Stimulated activated naive B cell treated with anti-CD40 and anti-IgM and Interleukin-4, amounts not matched to agents 10 μg/mL and 1 μg/mL and 100 μg/mL, for 72 hours (primary cell): ENCODE results near the gene WEE1.
A peak's percentile ranks its signal among the peaks of the same experiment; 100 is the strongest.
"Not testable (repeated sequence)": the region's sequence is repeated elsewhere in the genome, so short reads cannot be mapped to it uniquely, and the experiment has no call there.

Source experiments
- ATAC-seq, 2 donors: fragments of 150-1000 bp; cut with Tn5 transposase; replicated peaks; 2 replicates each; pipeline ENCODE4 v1.10.0; 2021; ENCODE audit warnings: moderate library complexity in 1 of 2
- DNase-seq: peaks from one replicate; pipeline ENCODE4 v3.0.0; 2021
- H3K27ac Mint-ChIP-seq: one replicate; pipeline ENCODE4 v1.8.0; 2022; ENCODE audit warnings: mild to moderate bottlenecking, mixed read lengths
- H3K27me3 Mint-ChIP-seq, 2 donors: one replicate each; pipeline ENCODE4 v1.8.0; 2022; ENCODE audit warnings: mixed read lengths in 2 of 2
- H3K36me3 Mint-ChIP-seq, 2 donors: one replicate each; pipeline ENCODE4 v1.8.0; 2022; ENCODE audit warnings: mixed read lengths in 2 of 2, mild to moderate bottlenecking in 1 of 2
- H3K4me1 Mint-ChIP-seq, 2 donors: one replicate each; pipeline ENCODE4 v1.8.0; 2022; ENCODE audit warnings: mixed read lengths in 2 of 2, mild to moderate bottlenecking in 1 of 2
- H3K4me3 Mint-ChIP-seq, 2 donors: one replicate each; pipeline ENCODE4 v1.8.0; 2022; ENCODE audit warnings: mild to moderate bottlenecking in 2 of 2, mixed read lengths in 2 of 2, moderate library complexity in 1 of 2
- H3K9me3 Mint-ChIP-seq, 2 donors: one replicate each; pipeline ENCODE4 v1.8.0; 2022; ENCODE audit warnings: mixed read lengths in 2 of 2, mild to moderate bottlenecking in 1 of 2

The WEE1 gene

DNA sequence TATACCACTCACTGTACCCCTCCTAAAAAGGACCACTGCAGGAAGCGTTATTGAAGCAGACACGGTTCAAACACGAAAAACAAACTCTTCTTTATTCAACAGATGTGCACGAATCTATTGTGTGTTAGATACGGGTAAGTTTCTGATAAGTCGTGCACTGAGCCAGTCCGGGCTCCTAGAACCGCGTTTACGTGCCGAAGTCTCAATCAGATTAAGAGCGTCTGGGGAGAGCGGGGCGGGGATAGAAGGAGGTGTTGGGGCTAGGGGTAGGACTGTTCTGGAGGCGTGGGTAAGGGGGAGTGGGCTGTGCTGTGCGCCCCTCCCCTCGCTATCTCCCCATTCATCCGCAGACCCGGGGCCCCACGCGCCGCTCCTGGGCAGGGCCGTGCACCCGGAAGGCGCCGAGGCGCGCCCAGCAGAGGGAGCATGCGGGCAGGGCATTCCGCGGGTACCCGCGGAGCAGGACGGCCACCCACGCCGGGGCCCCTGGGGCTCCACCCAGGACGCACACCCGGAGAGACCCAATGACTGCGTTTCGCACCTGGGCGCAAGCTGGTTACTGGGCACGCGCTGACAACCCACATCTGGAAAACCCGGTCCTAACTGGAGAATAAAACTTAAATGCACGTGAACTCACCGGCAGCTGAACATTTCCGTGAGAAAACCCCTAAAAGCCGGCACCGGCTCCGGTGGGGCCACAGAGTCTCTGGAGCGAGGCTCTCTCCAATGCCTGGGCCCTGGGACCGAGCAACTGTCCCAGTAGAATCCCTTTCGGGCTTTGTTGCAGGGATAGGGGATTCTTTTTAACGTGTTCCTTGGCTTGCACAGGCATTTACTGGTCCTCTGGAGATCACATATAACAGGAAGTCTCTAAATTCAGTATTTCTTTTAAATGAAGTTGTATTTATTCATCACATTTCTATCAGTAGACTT, 40.6 kb downstream of the WEE1 start:
- peak; percentile 99 for DNase-seq
- H3K4me3 Mint-ChIP-seq = peak overlapping the region; percentile 84 to 86
- ATAC-seq = peak; percentile 66 to 74
- H3K27ac Mint-ChIP-seq = peak overlapping the region; percentile 99
- peaks cover 9 to 28% of the 10 kb centered on the region in 2 donors for H3K36me3 Mint-ChIP-seq
- no peaks in the 10 kb centered on the region for H3K27me3 Mint-ChIP-seq
- peaks cover 8 to 11% of the 10 kb centered on the region in 2 donors for H3K9me3 Mint-ChIP-seq
- peaks cover 54 to 85% of the 10 kb centered on the region in 2 donors for H3K4me1 Mint-ChIP-seq

DNA sequence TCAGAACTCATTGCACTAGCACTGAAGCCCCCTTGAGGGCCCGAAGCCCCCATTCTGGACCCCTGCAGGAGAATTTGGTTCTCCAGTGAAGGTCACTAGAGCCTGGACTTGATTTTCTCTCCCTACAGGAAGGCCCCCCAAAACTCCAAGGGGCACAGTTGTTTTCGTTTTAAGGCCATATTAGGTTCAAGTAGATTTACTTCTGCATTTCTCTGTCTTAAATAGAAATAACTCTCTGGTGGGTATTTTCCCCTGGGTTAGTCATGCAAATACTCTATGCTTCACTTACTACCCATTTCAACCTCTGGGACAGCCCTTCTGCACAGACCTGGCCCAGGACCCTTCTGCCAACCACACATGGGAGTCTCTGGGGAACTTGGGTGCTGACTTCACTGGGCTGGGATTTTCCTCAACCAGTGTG, 41.6 kb downstream of the WEE1 start:
- Mint-ChIP-seq H3K4me1 (peaks cover 60 to 85% of the 10 kb centered on the region in 2 donors), H3K27me3 (no peaks in the 10 kb centered on the region), H3K4me3 (peak overlapping the region; percentile 75 to 84), H3K36me3 (peaks cover 7 to 24% of the 10 kb centered on the region in 2 donors), H3K9me3 (peaks cover 4 to 9% of the 10 kb centered on the region in 2 donors), H3K27ac (peak overlapping the region; percentile 99)
- peak; percentile 85 for DNase-seq
- peak; percentile 52 to 57 for ATAC-seq

DNA sequence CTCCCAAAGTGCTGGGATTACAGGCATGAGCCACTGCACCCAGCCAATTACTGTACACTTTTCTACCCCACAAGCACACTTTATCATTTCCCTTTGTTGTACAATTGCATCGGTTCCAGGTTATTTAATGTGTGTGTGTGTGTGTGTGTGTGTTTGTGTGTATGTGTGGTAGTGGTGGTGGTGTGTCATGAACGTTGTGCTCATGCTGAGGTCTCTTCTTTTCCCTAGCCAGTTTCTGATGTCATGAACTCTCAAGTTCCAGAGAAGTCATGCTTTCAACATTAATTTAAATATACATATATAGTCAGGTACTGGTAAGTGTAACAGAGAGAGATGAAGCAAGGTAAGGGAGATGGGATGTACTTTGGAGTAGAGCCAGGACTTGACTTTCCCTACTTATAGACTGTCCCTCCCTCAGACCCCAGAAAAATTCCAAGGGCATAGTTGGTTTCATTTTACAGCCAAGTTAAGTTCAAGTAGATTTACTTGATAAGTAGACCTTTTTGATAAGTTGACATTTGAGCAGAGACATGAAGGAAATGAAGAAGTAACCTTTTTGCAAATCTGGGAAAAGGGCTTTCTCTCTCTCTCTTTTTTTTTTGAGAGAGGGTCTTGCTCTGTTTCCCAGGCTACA, 42.7 kb downstream of the WEE1 start:
- DNase-seq (peak; percentile 65), ATAC-seq (peak; percentile 16 to 19)
- Mint-ChIP-seq H3K36me3 (peaks cover 7 to 21% of the 10 kb centered on the region in 2 donors), H3K4me1 (peaks cover 58 to 80% of the 10 kb centered on the region in 2 donors), H3K9me3 (peaks cover 4 to 9% of the 10 kb centered on the region in 2 donors), H3K4me3 (peak overlapping the region; percentile 42 to 53), H3K27me3 (no peaks in the 10 kb centered on the region), H3K27ac (peak overlapping the region; percentile 99)

DNA sequence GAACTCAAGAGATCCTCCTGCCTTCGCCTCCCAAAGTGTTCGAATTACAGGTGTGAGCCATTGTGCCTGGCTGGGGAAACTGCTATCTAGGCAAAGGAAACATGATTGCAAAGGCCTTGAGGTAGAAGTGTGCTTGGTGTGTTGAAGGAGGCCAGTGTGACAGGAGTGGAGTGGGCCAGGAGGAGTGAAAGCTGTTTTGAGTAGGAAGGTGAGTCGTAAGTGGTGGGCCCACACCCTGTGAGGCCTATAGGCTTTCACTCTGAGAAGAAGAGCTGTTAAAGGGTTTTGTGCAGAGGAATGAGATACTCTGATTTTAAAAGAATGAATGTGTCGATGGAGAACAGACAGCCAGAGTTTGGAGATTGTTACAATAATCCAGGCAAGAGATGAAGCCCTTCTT, 43.4 kb downstream of the WEE1 start:
- ATAC-seq (no peak), DNase-seq (no peak)
- peaks cover 57 to 76% of the 10 kb centered on the region in 2 donors for H3K4me1 Mint-ChIP-seq

DNA sequence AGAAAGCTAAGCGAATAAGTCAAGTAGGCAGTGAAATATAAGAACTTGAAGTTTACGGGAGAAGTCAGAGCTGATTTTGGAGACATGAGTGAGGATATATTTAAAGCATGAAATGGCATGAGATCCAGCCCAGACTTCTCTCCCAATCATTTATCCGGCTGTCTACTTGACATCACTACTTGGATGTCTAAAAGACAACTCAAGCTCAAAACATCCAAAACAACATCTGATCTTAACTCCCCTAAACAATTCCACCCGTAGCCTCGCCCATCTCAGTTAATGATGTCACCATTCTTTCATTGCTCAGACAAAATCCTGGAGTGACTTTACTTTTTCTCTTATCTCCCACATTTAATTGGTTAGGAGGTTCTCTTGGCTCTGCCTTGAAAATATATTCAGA, 44.5 kb downstream of the WEE1 start:
- no peaks in the 10 kb centered on the region for H3K27me3 Mint-ChIP-seq
- peak overlapping the region in 1 of 2 donors; percentile 8 for H3K4me3 Mint-ChIP-seq
- DNase-seq (no peak), ATAC-seq (no peak)
- H3K9me3 Mint-ChIP-seq = peaks cover 4 to 11% of the 10 kb centered on the region in 2 donors
- H3K27ac Mint-ChIP-seq = peak overlapping the region; percentile 99
- peaks cover 12 to 24% of the 10 kb centered on the region in 2 donors for H3K36me3 Mint-ChIP-seq
- H3K4me1 Mint-ChIP-seq = peaks cover 61 to 73% of the 10 kb centered on the region in 2 donors

More for the DNA sequence above, 43.4 kb downstream of the WEE1 start:
- peaks cover 9 to 22% of the 10 kb centered on the region in 2 donors for H3K36me3 Mint-ChIP-seq
- peak overlapping the region; percentile 30 to 53 for H3K4me3 Mint-ChIP-seq
- H3K27ac Mint-ChIP-seq = peak overlapping the region; percentile 99
- H3K27me3 Mint-ChIP-seq = no peaks in the 10 kb centered on the region
- H3K9me3 Mint-ChIP-seq = peaks cover 4 to 10% of the 10 kb centered on the region in 2 donors

DNA sequence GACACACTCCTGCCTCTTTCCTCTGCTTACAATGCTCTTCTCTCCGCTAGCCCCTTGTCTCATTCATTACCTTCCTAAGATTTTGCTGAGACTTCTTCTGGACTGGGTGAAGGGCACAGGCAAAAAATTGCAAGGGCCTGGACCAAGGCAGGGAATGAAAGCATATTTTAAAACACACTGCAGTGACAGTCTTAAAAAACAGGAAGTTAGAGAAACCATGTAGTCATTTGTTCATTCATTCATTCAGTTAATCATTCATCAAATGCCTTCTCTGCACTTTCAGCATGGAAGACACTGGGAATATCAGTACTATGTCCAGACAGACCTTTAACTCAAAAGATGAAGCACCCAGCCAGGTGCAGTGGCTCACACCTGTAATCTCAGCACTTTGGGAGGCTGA, 45.5 kb downstream of the WEE1 start:
- peak overlapping the region; percentile 72 to 73 for H3K4me3 Mint-ChIP-seq
- H3K9me3 Mint-ChIP-seq = peaks cover 4 to 11% of the 10 kb centered on the region in 2 donors
- H3K27me3 Mint-ChIP-seq = no peaks in the 10 kb centered on the region
- H3K27ac Mint-ChIP-seq = peak overlapping the region; percentile 99
- peaks cover 12 to 24% of the 10 kb centered on the region in 2 donors for H3K36me3 Mint-ChIP-seq
- ATAC-seq = no peak
- peaks cover 54 to 65% of the 10 kb centered on the region in 2 donors for H3K4me1 Mint-ChIP-seq
- DNase-seq = no peak

DNA sequence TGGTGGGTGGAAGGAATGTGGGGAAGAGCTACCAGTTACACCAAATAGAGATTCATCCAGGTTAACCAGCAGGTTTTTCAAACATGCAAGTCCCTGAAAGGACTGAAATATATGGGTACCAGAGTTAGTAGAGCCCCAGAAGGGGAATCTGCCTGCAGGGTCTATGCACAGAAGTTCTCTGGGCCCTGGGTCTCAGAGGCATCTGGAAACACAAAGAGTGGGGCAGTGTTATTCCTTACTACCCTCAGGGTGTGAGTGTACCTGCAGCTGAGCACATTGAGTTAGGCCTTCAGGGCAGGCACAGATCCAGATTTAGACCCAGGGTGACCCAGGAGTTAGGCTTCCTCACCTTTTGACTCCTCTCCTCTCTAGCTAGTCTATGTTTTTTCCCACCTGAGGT, 46.5 kb downstream of the WEE1 start:
- Mint-ChIP-seq H3K36me3 (peaks cover 12 to 24% of the 10 kb centered on the region in 2 donors), H3K4me3 (peak overlapping the region in 1 of 2 donors; percentile 72), H3K4me1 (peaks cover 53 to 65% of the 10 kb centered on the region in 2 donors), H3K27me3 (no peaks in the 10 kb centered on the region), H3K27ac (peak overlapping the region; percentile 99), H3K9me3 (peaks cover 4 to 11% of the 10 kb centered on the region in 2 donors)
- DNase-seq = no peak
- ATAC-seq = no peak

DNA sequence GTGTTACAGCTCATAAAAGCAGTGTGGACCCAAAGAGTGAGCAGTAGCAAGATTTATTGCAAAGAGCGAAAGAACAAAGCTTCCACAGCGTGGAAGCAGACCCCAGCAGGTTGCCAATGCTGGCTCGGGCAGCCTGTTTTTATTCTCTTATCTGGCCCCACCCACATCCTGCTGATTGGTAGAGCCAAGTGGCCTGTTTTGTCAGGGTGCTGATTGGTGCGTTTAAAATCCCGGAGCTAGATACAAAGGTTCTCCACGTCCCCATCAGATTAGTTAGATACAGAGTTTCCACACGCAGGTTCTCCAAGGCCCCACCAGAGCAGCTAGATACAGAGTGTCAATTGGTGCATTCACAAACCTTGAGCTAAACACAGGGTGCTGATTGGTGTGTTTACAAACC, 48.9 kb downstream of the WEE1 start:
- not testable (repeated sequence) for H3K4me3 Mint-ChIP-seq, DNase-seq, H3K27me3 Mint-ChIP-seq, ATAC-seq, H3K9me3 Mint-ChIP-seq
- peak overlapping the region; percentile 53 for H3K27ac Mint-ChIP-seq
- peaks cover 9 to 18% of the 10 kb centered on the region in 2 donors for H3K36me3 Mint-ChIP-seq
- H3K4me1 Mint-ChIP-seq = peaks cover 56 to 64% of the 10 kb centered on the region in 2 donors

DNA sequence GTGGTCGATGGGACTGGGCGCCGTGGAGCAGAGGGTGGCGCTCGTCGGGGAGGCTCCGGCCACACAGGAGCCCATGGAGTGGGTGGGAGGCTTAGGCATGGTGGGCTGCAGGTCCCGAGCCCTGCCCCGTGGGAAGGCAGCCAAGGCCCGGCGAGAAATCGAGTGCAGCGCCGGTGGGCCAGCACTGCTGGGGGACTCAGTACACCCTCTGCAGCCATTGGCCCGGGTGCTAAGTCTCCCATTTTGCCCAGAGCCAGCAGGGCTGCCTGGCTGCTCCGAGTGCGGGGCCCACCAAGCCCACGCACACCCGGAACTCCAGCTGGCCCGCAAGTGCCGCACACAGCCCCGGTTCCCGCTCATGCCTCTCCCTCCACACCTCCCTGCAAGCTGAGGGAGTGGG, 49.6 kb downstream of the WEE1 start:
- not testable (repeated sequence) for H3K4me3 Mint-ChIP-seq, H3K9me3 Mint-ChIP-seq, H3K27me3 Mint-ChIP-seq, ATAC-seq, DNase-seq, H3K27ac Mint-ChIP-seq
- H3K4me1 Mint-ChIP-seq = peaks cover 51 to 61% of the 10 kb centered on the region in 2 donors
- peaks cover 9 to 12% of the 10 kb centered on the region in 2 donors for H3K36me3 Mint-ChIP-seq

DNA sequence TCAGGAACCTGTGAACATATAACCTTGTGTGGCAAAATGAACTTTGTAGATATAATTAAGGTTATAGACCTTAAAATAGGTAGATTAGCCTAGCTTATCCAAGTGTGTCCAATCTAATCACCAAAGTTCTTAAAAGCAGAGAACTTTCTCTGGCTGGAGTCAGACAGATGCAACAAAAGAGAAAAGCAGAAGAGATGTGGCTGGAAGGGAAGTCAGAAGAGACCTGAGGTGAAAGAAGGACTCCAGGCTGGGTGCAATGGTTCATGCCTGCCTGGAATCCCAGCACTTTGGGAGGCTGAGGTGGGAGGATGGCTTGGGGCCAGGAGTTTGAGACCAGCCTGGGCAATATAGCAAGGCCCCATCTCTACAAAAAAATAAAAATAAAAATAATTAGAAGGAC, 51.0 kb downstream of the WEE1 start:
- ATAC-seq = no peak
- no peak for DNase-seq
- H3K27me3 Mint-ChIP-seq = no peaks in the 10 kb centered on the region
- no peak overlapping the region for H3K4me3 Mint-ChIP-seq
- peaks cover 5 to 6% of the 10 kb centered on the region in 2 donors for H3K36me3 Mint-ChIP-seq
- peaks cover 49 to 61% of the 10 kb centered on the region in 2 donors for H3K4me1 Mint-ChIP-seq
- H3K9me3 Mint-ChIP-seq = peaks cover 0 to 2% of the 10 kb centered on the region in 2 donors
- H3K27ac Mint-ChIP-seq = no peak overlapping the region

DNA sequence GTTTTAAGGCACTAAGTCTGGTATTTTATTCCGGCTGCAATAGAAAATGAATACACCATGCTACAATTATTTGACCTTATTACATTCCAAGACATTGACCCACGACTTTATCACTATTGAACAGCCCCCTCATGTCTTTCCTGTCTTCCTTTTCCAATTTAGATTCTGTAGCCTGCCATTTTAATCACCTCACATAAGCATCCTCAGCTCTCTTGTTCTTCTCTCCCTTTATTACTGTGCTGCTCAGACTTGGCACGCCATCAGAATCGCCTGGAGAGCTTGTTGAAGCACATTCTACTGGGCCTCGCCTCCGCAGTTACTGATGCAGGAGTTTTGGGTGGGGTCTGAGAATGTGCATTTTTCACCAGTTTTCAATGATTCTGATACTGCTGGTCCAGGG, 51.7 kb downstream of the WEE1 start:
- DNase-seq = no peak
- Mint-ChIP-seq H3K4me3 (no peak overlapping the region), H3K27me3 (no peaks in the 10 kb centered on the region), H3K9me3 (peaks cover 0 to 2% of the 10 kb centered on the region in 2 donors), H3K27ac (peak overlapping the region; percentile 52), H3K4me1 (peaks cover 44 to 61% of the 10 kb centered on the region in 2 donors), H3K36me3 (peaks cover 5 to 6% of the 10 kb centered on the region in 2 donors)
- no peak for ATAC-seq

DNA sequence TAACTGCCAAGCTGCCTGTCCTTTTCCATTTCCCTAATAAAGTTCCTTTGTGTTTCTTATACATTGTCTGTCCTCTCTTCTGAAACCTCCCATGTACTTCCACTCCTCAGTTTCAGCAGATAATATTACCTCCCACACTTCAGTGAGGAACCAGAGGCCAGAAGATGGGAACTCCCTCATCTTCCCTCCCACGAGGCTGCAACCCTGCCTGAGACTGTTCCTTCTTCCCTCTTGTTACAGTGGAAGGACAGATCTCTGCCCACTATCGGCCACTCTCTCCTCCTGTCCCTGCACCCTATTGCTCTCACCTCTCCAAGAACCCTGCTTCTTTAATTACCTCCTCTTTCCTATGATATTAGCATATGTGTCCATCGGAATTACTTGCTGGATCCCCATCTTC, 52.3 kb downstream of the WEE1 start:
- peak overlapping the region in 1 of 2 donors; percentile 1 for H3K4me3 Mint-ChIP-seq
- peaks cover 0 to 2% of the 10 kb centered on the region in 2 donors for H3K9me3 Mint-ChIP-seq
- H3K27me3 Mint-ChIP-seq = no peaks in the 10 kb centered on the region
- no peak for DNase-seq
- H3K4me1 Mint-ChIP-seq = peaks cover 42 to 61% of the 10 kb centered on the region in 2 donors
- no peak for ATAC-seq
- H3K27ac Mint-ChIP-seq = peak overlapping the region; percentile 79
- H3K36me3 Mint-ChIP-seq = peaks cover 5 to 6% of the 10 kb centered on the region in 2 donors

DNA sequence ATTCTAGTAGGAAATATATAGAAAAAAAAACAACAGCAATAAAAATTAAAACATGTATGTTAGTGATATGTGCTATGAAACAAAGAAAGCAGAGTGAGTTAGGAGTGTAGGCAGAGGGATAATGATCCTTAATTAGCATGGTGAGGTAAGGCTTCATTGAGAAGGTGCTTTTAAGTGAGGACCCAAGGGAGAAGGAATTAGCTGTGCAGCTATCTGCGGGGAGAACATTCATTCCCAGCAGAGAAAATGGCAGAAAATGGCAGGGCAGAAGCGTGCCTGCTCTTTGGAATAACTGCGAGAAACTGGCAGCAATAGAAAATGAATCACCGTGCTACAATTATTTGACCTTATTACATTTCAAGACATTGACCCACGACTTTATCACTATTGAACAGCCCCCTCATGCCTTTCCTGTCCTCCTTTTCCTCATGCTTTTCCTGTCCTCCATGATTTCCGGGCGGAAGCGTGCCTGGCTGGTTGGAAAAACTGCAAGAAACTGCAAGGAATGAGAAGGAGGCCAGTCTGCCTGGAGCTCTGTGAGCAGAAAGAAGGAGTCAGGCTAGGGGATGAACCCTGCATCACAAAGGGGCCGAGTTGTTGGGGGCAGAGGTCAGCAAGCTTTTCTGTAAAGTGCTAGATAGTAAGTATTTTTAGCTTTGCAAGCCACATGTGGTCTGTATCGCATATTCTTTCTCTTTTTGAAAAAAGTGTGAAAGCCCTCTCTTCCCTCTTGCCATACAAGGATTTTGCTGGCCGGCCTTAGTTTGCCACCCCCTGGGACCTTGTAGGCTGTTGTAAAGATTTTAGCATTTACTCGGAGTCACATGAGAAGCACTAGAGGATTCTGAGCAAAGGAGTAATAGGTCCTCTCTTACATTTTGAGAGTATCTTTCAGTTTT, 53.3 kb downstream of the WEE1 start:
- peaks cover 0 to 2% of the 10 kb centered on the region in 2 donors for H3K9me3 Mint-ChIP-seq
- H3K36me3 Mint-ChIP-seq = peaks cover 3 to 5% of the 10 kb centered on the region in 2 donors
- no peaks in the 10 kb centered on the region for H3K27me3 Mint-ChIP-seq
- peak; percentile 30 to 34 for ATAC-seq
- H3K4me1 Mint-ChIP-seq = peaks cover 44 to 71% of the 10 kb centered on the region in 2 donors
- DNase-seq = no peak
- H3K4me3 Mint-ChIP-seq = no peak overlapping the region
- H3K27ac Mint-ChIP-seq = peak overlapping the region; percentile 56
